ENCODE measurements around the gene S100A11.
A peak's percentile ranks its signal among the peaks of the same experiment; 100 is the strongest.

Gene S100A11

DNA sequence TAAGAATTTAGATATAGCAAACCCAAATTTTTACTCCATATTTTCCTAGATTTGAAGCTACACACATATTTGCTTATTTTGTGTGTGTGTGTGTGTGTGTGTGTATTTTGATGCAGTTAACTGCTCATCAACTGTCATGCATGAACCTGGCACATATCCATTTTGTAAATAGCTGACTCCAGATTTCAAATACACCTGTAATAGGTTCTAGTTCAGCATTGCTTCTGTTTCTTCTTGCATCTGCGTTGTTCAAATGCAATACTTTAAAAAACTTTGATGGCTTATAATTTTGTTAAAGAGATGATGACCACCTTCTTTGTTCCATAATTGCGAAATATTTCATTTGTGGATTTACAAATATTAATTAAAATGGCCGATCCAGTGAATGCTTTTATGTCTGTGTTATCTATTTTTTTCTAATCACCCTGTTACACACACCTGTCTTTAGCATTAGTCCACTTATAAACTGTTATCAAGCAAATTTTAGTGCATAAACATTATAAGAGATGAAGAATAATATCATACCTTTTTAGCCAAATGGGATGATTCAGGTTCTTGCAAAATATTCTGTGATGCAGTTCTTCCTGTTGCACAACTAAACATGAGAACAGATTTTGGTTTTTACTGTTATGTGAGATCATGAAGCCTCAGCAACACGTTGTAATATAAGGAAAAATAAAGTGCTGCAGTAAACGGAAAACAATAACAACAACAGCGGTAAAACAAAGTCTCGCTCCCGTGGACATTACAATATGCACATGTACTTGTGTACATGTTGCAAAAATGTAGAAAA, 12.7 kb upstream of the S100A11 start:
- Histone ChIP-seq H3K36me3 (no peaks in the 10 kb centered on the region), H3K4me1 (peaks cover 4% of the 10 kb centered on the region; the same call in 1 of the 2 replicates), H3K4me3 (ENCODE audit: low read depth, low read length) (no peak overlapping the region), H3K9me3 (no peaks in the 10 kb centered on the region), H3K27me3 (peaks cover 19% of the 10 kb centered on the region)
- no peak for TF ChIP-seq CTCF (IDR thresholded peaks at IDR 0.05; ENCODE audit: low read depth, low read length)
- DNase-seq = no peak

- peaks cover 4% of the 10 kb centered on the region; the same call in 1 of the 2 replicates for H3K4me1 ChIP-seq
- no peak for TF ChIP-seq CTCF (IDR thresholded peaks at IDR 0.05; ENCODE audit: low read depth, low read length)
- no peaks in the 10 kb centered on the region for H3K9me3 ChIP-seq
- no peaks in the 10 kb centered on the region for H3K36me3 ChIP-seq
- peak; percentile 90 for DNase-seq
- peaks cover 9% of the 10 kb centered on the region for H3K27me3 ChIP-seq
- peak overlapping the region; percentile 46 for H3K4me3 ChIP-seq (ENCODE audit: low read depth, low read length)
Measured at GRCh38 chr1:152048416-152049009, 11.7 kb upstream of the S100A11 start.

DNA sequence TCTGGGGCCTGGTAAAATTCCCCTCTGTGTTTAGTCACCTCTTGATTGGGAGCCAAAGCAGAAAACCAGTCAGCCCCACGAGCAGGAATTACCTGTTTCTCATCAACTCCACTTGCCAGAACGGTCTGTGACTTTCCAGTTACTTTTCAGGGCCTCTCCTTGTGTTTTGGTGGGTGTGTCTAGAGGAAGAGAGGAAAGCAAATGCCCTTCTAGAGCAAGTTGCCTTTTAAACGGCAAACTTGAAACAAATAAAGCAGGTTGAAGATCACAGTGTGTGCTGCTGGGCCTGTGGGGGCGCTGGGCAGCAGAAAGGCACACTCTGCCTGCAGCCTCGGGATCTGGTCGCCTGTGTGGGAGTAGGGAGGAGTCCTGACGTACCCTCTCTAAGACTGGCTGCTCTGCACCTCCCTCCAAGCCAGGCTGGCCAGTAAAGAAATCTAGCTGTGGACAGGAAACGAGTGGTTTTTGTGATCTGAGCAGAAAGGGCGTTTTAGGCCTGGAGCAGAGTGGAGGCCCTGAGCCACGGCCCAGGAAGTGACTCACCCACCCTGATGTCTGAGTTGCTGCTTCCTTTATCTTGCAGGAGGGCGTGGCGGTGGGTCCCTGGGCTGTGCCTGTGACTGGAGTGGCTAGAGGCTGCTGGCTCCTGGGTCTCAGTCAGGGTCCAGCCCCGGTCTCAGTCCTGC, 11.1 kb upstream of the S100A11 start:
- no peaks in the 10 kb centered on the region for H3K36me3 ChIP-seq
- peak; percentile 76 for TF ChIP-seq CTCF (IDR thresholded peaks at IDR 0.05; ENCODE audit: low read depth, low read length)
- peak overlapping the region; percentile 46 for H3K4me3 ChIP-seq (ENCODE audit: low read depth, low read length)
- no peaks in the 10 kb centered on the region for H3K9me3 ChIP-seq
- peak; percentile 96 for DNase-seq
- peaks cover 4% of the 10 kb centered on the region; the same call in 1 of the 2 replicates for H3K4me1 ChIP-seq
- H3K27me3 ChIP-seq = peaks cover 3% of the 10 kb centered on the region

- Histone ChIP-seq H3K27me3 (no peaks in the 10 kb centered on the region), H3K36me3 (no peaks in the 10 kb centered on the region), H3K9me3 (no peaks in the 10 kb centered on the region), H3K4me1 (peaks cover 4% of the 10 kb centered on the region; the same call in 1 of the 2 replicates), H3K4me3 (ENCODE audit: low read depth, low read length) (peak overlapping the region; percentile 46)
- no peak for TF ChIP-seq CTCF (IDR thresholded peaks at IDR 0.05; ENCODE audit: low read depth, low read length)
- no peak for DNase-seq
Measured at GRCh38 chr1:152047413-152047729, 10.6 kb upstream of the S100A11 start.

- DNase-seq = no peak
- TF ChIP-seq CTCF (IDR thresholded peaks at IDR 0.05; ENCODE audit: low read depth, low read length) = no peak
- Histone ChIP-seq H3K4me1 (peaks cover 4% of the 10 kb centered on the region; the same call in 1 of the 2 replicates), H3K27me3 (no peaks in the 10 kb centered on the region), H3K9me3 (no peaks in the 10 kb centered on the region), H3K4me3 (ENCODE audit: low read depth, low read length) (no peak overlapping the region), H3K36me3 (no peaks in the 10 kb centered on the region)
Measured at GRCh38 chr1:152044386-152044785, 7.6 kb upstream of the S100A11 start.
